ENCODE data around the gene PHLDA2.

Gene PHLDA2

DNA sequence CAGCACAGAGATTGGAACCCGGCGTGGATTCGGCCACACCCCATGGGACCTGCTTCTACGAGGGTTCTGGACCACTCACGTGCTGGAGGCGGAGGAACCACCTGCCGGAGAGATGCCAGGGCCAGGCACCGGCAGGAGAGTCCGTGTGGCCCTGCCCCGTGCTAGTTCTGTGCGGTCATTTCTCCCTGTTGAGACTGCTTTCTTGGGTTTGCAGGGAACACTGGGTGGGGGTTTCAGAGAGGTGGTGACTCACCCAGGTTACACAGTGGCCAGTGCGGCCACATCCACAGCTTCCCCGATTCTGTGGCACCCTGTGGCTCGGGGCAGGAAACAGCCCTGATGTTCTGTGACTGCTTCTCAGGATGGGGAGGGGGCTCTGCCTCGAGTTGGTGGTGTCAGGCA is 3.6 kb upstream of the PHLDA2 start:
- Histone ChIP-seq H4K8ac (ENCODE audit: low read depth, low read length) (no peak overlapping the region), H2BK5ac (ENCODE audit: low read depth, low read length, poor library complexity) (no peak overlapping the region), H3K79me2 (ENCODE audit: control insufficient read depth, insufficient read depth, low read length, poor library complexity) (no peaks in the 10 kb centered on the region), H4K91ac (ENCODE audit: low read depth, low read length) (no peak overlapping the region), H4K12ac (ENCODE audit: low read depth, low read length) (no peak overlapping the region), H2AFZ (ENCODE audit: insufficient read depth, low read length, poor library complexity) (no peak overlapping the region), H3K4me2 (ENCODE audit: low read length) (no peak overlapping the region), H2BK120ac (ENCODE audit: insufficient read depth, low read length, poor library complexity) (no peak overlapping the region), H3K27ac (ENCODE audit: low read depth, low read length) (no peak overlapping the region), H3K36me3 (ENCODE audit: control insufficient read depth in 1 of 2, insufficient read depth in 2 of 2, low read length in 2 of 2) (no peaks in the 10 kb centered on the region), H2AK5ac (ENCODE audit: low read length) (no peak overlapping the region), H3K18ac (ENCODE audit: low read length) (no peak overlapping the region), H3K4ac (ENCODE audit: low read depth, low read length) (no peak overlapping the region), H3K27me3 (ENCODE audit: insufficient read depth, low read length) (peaks cover 23% of the 10 kb centered on the region), H3K4me1 (ENCODE audit: control insufficient read depth in 1 of 2, insufficient read depth in 2 of 2, low read length in 2 of 2) (peaks cover 15 to 29% of the 10 kb centered on the region in 2 experiments), H3K23ac (ENCODE audit: low read length) (no peak overlapping the region), H2BK12ac (ENCODE audit: low read length) (no peak overlapping the region), H3K79me1 (ENCODE audit: low read length) (peaks cover 5% of the 10 kb centered on the region), H3K9ac (ENCODE audit: low read length) (no peak overlapping the region), H3K9me3 (ENCODE audit: insufficient read depth, low read depth, low read length) (peaks cover 9% of the 10 kb centered on the region), H3K4me3 (ENCODE audit: low read depth, low read length) (no peak overlapping the region), H3K14ac (ENCODE audit: low read length) (no peak overlapping the region)
- no CpG with 5 or more reads among the region's 15 CpGs for WGBS (ENCODE audit: extremely low coverage, insufficient coverage, insufficient read length)
- peak; percentile 38 to 59 for DNase-seq

DNA sequence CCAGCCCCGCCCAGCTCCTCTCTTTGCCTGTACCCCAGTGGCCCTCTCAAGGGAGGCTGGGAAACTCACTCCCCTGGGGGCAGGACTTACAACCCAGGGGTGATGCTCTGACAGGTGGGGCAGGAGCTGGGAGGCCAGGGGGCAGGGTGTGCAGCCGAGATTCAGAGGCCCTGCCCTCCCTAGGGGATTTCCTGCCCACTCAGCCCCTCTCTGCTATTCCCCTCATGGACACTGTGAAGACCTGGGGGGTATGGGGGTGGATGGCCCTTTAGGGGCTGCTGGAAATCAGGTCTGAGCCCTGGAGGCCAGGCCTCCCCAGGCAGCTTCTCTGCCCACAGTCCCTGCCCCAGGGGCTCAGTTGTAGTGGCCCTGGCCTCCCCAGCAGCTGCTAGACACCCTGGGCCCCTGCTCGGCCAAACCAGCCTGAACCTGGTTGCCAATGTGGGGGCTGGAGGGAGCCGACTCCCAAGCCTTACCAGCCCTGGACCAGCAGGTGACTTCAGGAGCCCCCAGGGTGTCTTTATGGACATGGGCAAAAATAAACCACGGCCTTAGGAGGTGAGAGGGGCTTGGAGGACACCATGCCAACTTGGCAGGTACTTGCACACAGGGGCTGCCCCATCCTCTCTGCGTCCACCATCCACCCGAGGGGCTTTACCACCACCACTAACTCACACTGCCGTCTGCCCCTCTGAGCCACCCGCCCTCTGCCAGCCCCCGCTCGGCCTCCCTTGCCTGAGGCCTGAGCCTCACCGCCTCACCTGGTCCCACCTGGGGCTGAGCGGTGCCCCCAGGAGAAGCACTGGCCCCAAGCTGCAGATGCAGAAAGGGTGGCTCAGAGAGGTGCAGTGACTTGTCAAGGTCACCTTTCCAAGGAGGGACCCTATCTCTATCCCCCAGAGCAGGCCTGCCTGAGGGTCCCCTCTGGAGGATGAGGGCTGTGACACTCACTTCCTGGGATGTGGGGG is 2.8 kb upstream of the PHLDA2 start:
- peaks cover 15 to 29% of the 10 kb centered on the region in 2 experiments for H3K4me1 ChIP-seq (ENCODE audit: control insufficient read depth in 1 of 2, insufficient read depth in 2 of 2, low read length in 2 of 2)
- H3K4ac ChIP-seq (ENCODE audit: low read depth, low read length) = no peak overlapping the region
- H2AFZ ChIP-seq (ENCODE audit: insufficient read depth, low read length, poor library complexity) = no peak overlapping the region
- H4K91ac ChIP-seq (ENCODE audit: low read depth, low read length) = no peak overlapping the region
- H3K9me3 ChIP-seq (ENCODE audit: insufficient read depth, low read depth, low read length) = peaks cover 10% of the 10 kb centered on the region
- no CpG with 5 or more reads among the region's 13 CpGs for WGBS (ENCODE audit: extremely low coverage, insufficient coverage, insufficient read length)
- DNase-seq = no peak
- no peak overlapping the region for H2BK5ac ChIP-seq (ENCODE audit: low read depth, low read length, poor library complexity)
- no peak overlapping the region for H2AK5ac ChIP-seq (ENCODE audit: low read length)
- no peak overlapping the region for H2BK12ac ChIP-seq (ENCODE audit: low read length)
- H3K23ac ChIP-seq (ENCODE audit: low read length) = no peak overlapping the region
- no peak overlapping the region for H3K18ac ChIP-seq (ENCODE audit: low read length)
- no peak overlapping the region for H4K8ac ChIP-seq (ENCODE audit: low read depth, low read length)
- H3K14ac ChIP-seq (ENCODE audit: low read length) = no peak overlapping the region
- H3K9ac ChIP-seq (ENCODE audit: low read length) = no peak overlapping the region
- H3K27ac ChIP-seq (ENCODE audit: low read depth, low read length) = no peak overlapping the region
- H2BK120ac ChIP-seq (ENCODE audit: insufficient read depth, low read length, poor library complexity) = no peak overlapping the region
- H3K4me3 ChIP-seq (ENCODE audit: low read depth, low read length) = no peak overlapping the region
- H3K79me2 ChIP-seq (ENCODE audit: control insufficient read depth, insufficient read depth, low read length, poor library complexity) = no peaks in the 10 kb centered on the region
- peaks cover 30% of the 10 kb centered on the region for H3K27me3 ChIP-seq (ENCODE audit: insufficient read depth, low read length)
- no peaks in the 10 kb centered on the region for H3K36me3 ChIP-seq (ENCODE audit: control insufficient read depth in 1 of 2, insufficient read depth in 2 of 2, low read length in 2 of 2)
- no peak overlapping the region for H3K4me2 ChIP-seq (ENCODE audit: low read length)
- H4K12ac ChIP-seq (ENCODE audit: low read depth, low read length) = no peak overlapping the region
- H3K79me1 ChIP-seq (ENCODE audit: low read length) = peaks cover 5% of the 10 kb centered on the region

DNA sequence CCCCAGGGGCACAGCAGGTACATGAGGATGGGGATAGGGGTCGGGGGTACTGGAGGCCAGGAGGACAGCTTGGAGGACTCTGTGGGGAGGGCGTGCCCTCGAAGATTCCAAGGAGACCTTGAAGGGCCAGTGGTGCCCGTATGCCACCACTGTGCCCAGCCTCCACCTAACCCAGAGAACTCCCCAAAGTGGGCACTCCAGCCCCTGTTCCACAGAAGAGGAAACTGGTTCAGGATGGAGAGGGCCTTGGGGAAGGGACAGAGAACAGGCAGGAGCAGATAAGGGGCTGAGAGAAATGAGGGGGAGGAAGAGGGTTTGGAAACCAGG is 2.2 kb upstream of the PHLDA2 start:
- H2AFZ ChIP-seq (ENCODE audit: insufficient read depth, low read length, poor library complexity) = no peak overlapping the region
- no peaks in the 10 kb centered on the region for H3K79me2 ChIP-seq (ENCODE audit: control insufficient read depth, insufficient read depth, low read length, poor library complexity)
- H4K91ac ChIP-seq (ENCODE audit: low read depth, low read length) = no peak overlapping the region
- no peak overlapping the region for H2BK5ac ChIP-seq (ENCODE audit: low read depth, low read length, poor library complexity)
- no peak overlapping the region for H3K4me2 ChIP-seq (ENCODE audit: low read length)
- no peak overlapping the region for H3K14ac ChIP-seq (ENCODE audit: low read length)
- H3K4me3 ChIP-seq (ENCODE audit: low read depth, low read length) = no peak overlapping the region
- H3K23ac ChIP-seq (ENCODE audit: low read length) = no peak overlapping the region
- peaks cover 5% of the 10 kb centered on the region for H3K79me1 ChIP-seq (ENCODE audit: low read length)
- no peak overlapping the region for H4K8ac ChIP-seq (ENCODE audit: low read depth, low read length)
- no CpG with 5 or more reads among the region's 4 CpGs for WGBS (ENCODE audit: extremely low coverage, insufficient coverage, insufficient read length)
- no peak overlapping the region for H4K12ac ChIP-seq (ENCODE audit: low read depth, low read length)
- peaks cover 15 to 29% of the 10 kb centered on the region in 2 experiments for H3K4me1 ChIP-seq (ENCODE audit: control insufficient read depth in 1 of 2, insufficient read depth in 2 of 2, low read length in 2 of 2)
- H3K36me3 ChIP-seq (ENCODE audit: control insufficient read depth in 1 of 2, insufficient read depth in 2 of 2, low read length in 2 of 2) = no peaks in the 10 kb centered on the region
- no peak for DNase-seq
- H2BK12ac ChIP-seq (ENCODE audit: low read length) = no peak overlapping the region
- H2BK120ac ChIP-seq (ENCODE audit: insufficient read depth, low read length, poor library complexity) = no peak overlapping the region
- peaks cover 36% of the 10 kb centered on the region for H3K27me3 ChIP-seq (ENCODE audit: insufficient read depth, low read length)
- H3K4ac ChIP-seq (ENCODE audit: low read depth, low read length) = no peak overlapping the region
- peaks cover 14% of the 10 kb centered on the region for H3K9me3 ChIP-seq (ENCODE audit: insufficient read depth, low read depth, low read length)
- no peak overlapping the region for H3K9ac ChIP-seq (ENCODE audit: low read length)
- H2AK5ac ChIP-seq (ENCODE audit: low read length) = no peak overlapping the region
- no peak overlapping the region for H3K18ac ChIP-seq (ENCODE audit: low read length)
- no peak overlapping the region for H3K27ac ChIP-seq (ENCODE audit: low read depth, low read length)

DNA sequence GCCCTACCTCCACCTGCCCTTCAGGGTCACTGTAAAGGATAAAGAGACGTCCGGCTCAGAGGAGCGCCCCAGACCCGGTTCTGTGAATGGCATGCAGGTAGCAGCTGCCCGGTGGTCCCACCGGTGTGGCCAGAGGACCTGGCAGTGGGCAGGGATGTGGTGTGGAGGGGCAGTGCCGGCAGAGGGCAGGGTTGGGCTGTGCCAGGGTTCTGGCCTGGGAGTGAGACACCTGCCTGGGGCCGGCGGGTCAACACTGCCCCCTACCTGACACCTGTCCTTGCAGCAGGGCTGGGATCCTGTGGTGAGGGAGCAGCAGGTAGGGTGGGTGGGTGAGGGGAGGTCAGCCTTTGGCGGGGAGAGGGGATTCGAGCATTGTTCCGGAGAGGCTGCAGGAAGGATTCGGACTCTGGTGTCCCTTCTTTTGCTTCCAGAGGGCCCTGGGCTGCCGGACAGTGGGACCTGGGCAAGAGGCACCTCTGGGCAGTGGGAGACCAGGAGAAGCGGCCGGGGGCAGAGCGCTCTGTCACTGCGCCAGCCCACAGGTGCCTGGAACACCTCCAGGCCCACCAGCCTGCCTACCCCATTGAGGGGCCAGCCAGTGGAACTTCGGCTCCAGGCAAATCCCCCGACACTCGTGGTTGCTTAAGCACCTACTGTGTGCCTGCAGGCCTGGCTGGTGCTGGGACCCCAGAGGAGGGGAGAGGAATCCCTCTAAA is 1.6 kb upstream of the PHLDA2 start:
- H4K91ac ChIP-seq (ENCODE audit: low read depth, low read length) = peak overlapping the region; percentile 31
- no CpG with 5 or more reads among the region's 21 CpGs for WGBS (ENCODE audit: extremely low coverage, insufficient coverage, insufficient read length)

More for the DNA sequence above, 1.6 kb upstream of the PHLDA2 start:
- H3K27me3 ChIP-seq (ENCODE audit: insufficient read depth, low read length) = peaks cover 36% of the 10 kb centered on the region
- H3K9ac ChIP-seq (ENCODE audit: low read length) = no peak overlapping the region
- no peak overlapping the region for H2AK5ac ChIP-seq (ENCODE audit: low read length)
- no peak overlapping the region for H3K4me3 ChIP-seq (ENCODE audit: low read depth, low read length)
- peak; percentile 66 to 75 for DNase-seq
- H2AFZ ChIP-seq (ENCODE audit: insufficient read depth, low read length, poor library complexity) = no peak overlapping the region
- no peak overlapping the region for H4K8ac ChIP-seq (ENCODE audit: low read depth, low read length)
- no peak overlapping the region for H3K23ac ChIP-seq (ENCODE audit: low read length)
- H3K9me3 ChIP-seq (ENCODE audit: insufficient read depth, low read depth, low read length) = peaks cover 14% of the 10 kb centered on the region
- no peaks in the 10 kb centered on the region for H3K36me3 ChIP-seq (ENCODE audit: control insufficient read depth in 1 of 2, insufficient read depth in 2 of 2, low read length in 2 of 2)
- H3K18ac ChIP-seq (ENCODE audit: low read length) = no peak overlapping the region
- no peak overlapping the region for H2BK12ac ChIP-seq (ENCODE audit: low read length)
- H3K14ac ChIP-seq (ENCODE audit: low read length) = no peak overlapping the region
- H3K4me1 ChIP-seq (ENCODE audit: control insufficient read depth in 1 of 2, insufficient read depth in 2 of 2, low read length in 2 of 2) = peaks cover 15 to 29% of the 10 kb centered on the region in 2 experiments
- peaks cover 5% of the 10 kb centered on the region for H3K79me1 ChIP-seq (ENCODE audit: low read length)
- H3K4me2 ChIP-seq (ENCODE audit: low read length) = peak overlapping the region; percentile 60
- H3K27ac ChIP-seq (ENCODE audit: low read depth, low read length) = no peak overlapping the region
- H3K79me2 ChIP-seq (ENCODE audit: control insufficient read depth, insufficient read depth, low read length, poor library complexity) = no peaks in the 10 kb centered on the region
- H4K12ac ChIP-seq (ENCODE audit: low read depth, low read length) = no peak overlapping the region
- H2BK120ac ChIP-seq (ENCODE audit: insufficient read depth, low read length, poor library complexity) = no peak overlapping the region
- H2BK5ac ChIP-seq (ENCODE audit: low read depth, low read length, poor library complexity) = no peak overlapping the region
- H3K4ac ChIP-seq (ENCODE audit: low read depth, low read length) = no peak overlapping the region
